Bladder microvascular endothelial cell (primary cell): ENCODE data around the gene TGFB1. TPM values are rescaled to one million over a fixed set of nuclear protein-coding genes. Genes with fewer than 3 reads are reported as not detected.

ENCODE experiments used
- total RNA-seq: library from RNA; depleted of rRNA; stranded (reverse); fragments of >200 nt; gene quantifications from 2 replicates; pipeline ENCODE4 v1.2.3, GENCODE V29; 2014

Gene TGFB1
- total RNA-seq = 11.0 and 55.1 TPM in 2 replicates

GRCh38 chr19:41353466-41354342 lies at the start of gene TGFB1:
Gene TGFB1 (minus strand): TSS chr19:41353922. CDS start chr19:41353044, 878 bp downstream.

DNA sequence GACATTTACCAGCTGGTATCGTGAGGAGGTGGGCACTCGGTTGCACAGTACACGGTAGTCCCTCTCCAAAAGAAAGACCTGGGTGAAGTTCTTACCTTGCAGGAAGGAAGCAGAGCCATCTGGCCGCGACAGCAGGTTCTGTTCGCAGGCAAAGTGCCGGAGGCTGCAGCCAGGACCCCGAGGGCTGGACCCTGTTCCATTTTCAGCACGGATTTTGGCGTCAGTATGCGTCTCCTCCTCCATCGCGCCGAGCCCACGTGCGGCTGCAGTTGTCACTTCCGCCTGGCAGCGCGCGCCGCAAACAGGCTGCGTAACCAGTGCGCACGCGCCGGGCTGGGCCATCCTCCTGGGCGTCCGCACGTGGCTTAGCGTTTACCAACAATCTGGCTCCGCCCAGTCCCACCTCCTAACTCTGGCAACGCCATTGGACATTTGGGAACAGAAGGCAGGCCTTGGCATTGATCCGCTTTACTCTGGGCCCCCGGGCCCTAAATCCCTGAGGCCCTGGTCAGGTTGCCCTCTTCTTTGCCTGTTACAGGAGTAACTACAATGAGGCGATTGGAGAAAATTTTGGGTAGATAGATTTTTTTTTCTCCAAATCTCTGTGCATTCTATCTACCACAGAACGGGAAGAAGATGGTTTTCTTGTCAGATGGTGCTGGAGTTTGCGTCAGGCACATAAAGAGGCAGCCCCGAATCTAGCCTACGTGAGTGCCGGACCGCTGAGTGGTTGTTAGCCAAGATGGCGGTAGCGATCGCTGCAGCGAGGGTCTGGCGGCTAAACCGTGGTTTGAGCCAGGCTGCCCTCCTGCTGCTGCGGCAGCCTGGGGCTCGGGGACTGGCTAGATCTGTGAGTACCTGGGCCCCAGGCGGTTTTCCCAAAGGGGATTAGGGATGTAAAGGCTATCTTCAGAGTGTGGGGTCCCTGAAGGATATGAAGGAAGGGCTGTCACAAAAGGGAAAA lies 43.6 kb upstream of the TGFB1 start, which contains the start of the genes BCKDHA and EXOSC5:
Gene BCKDHA, plus strand, starts transcription at position 733 of the 964 bp plus-strand sequence. Its CDS starts 10 bp downstream, at position 743.
Gene EXOSC5, minus strand, starts transcription at position 274 of the 964 bp plus-strand sequence. Its CDS starts 31 bp downstream, at position 243.

GRCh38 chr19:41376241-41376997 lies 22.7 kb upstream of the TGFB1 start, which contains the start of gene TMEM91:
Gene TMEM91 (plus strand): TSS chr19:41376533. CDS start chr19:41378310, 1,777 bp downstream.

GRCh38 chr19:41363753-41364523 lies 10.2 kb upstream of the TGFB1 start, which contains the start of gene B9D2:
Gene B9D2 (minus strand): TSS chr19:41364149. CDS start chr19:41363519, 630 bp downstream.

GRCh38 chr19:41310033-41310831 lies 43.5 kb downstream of the TGFB1 start, which contains the start of gene CCDC97:
Gene CCDC97 (plus strand): TSS chr19:41310172. CDS start chr19:41310311, 139 bp downstream.

Other genes with a start within 250 kb of the TGFB1 start
- not detected in 2 replicates for gene CYP2F1, start 239.5 kb downstream of the TGFB1 start, total RNA-seq
- 0.25 and 0.49 TPM in 2 replicates for gene CYP2S1, start 160.7 kb downstream of the TGFB1 start, total RNA-seq
- gene AXL, start 134.7 kb downstream of the TGFB1 start, total RNA-seq = 24.8 and 28.4 TPM in 2 replicates
- gene HNRNPUL1, start 89.5 kb downstream of the TGFB1 start, total RNA-seq = 59.9 and 107 TPM in 2 replicates
- gene CCDC97, start 43.8 kb downstream of the TGFB1 start, total RNA-seq = 5.8 and 14.4 TPM in 2 replicates
- 5.9 and 8.9 TPM in 2 replicates for gene B9D2, start 10.2 kb upstream of the TGFB1 start, total RNA-seq
- 3.5 and 5.5 TPM in 2 replicates for gene TMEM91, start 22.6 kb upstream of the TGFB1 start, total RNA-seq
- 9.6 and 12.3 TPM in 2 replicates for gene EXOSC5, start 43.4 kb upstream of the TGFB1 start, total RNA-seq
- 29.3 and 45.6 TPM in 2 replicates for gene BCKDHA, start 43.9 kb upstream of the TGFB1 start, total RNA-seq
- gene B3GNT8, start 73.5 kb upstream of the TGFB1 start, total RNA-seq = 0.97 and 1.1 TPM in 2 replicates
- gene DMAC2, start 86.0 kb upstream of the TGFB1 start, total RNA-seq = 31.1 and 44.7 TPM in 2 replicates
- not detected in 2 replicates for gene ERICH4, start 89.2 kb upstream of the TGFB1 start, total RNA-seq
- gene CEACAM21, start 222.2 kb upstream of the TGFB1 start, total RNA-seq = 2.3 and 6.6 TPM in 2 replicates